CMK (cell line): ENCODE data around the gene DISP2.

ENCODE experiments used
- DNase-seq: peaks from one replicate; pipeline ENCODE4 v3.0.0-alpha.2; 2010; ENCODE audit warnings: low read depth

The DISP2 gene

GRCh38 chr15:40357723-40358470 is at the start of gene DISP2:
Gene DISP2, plus strand, starts transcription at chr15:40358219. Its CDS starts 103 bp downstream, at chr15:40358322.
- DNase-seq, result no peak

- DNase-seq, result no peak
Observed at GRCh38 chr15:40309344-40309862, 48.6 kb upstream of the DISP2 start.

GRCh38 chr15:40310001-40310959 is 47.7 kb upstream of the DISP2 start:
- DNase-seq, result peak; percentile 71

- no peak for DNase-seq
Observed at GRCh38 chr15:40310993-40311392, 47.0 kb upstream of the DISP2 start.

- no peak for DNase-seq
Observed at GRCh38 chr15:40312370-40313158, 45.5 kb upstream of the DISP2 start.

- no peak for DNase-seq
Observed at GRCh38 chr15:40313531-40314398, 44.3 kb upstream of the DISP2 start.

- no peak for DNase-seq
Observed at GRCh38 chr15:40314723-40315276, 43.2 kb upstream of the DISP2 start.

GRCh38 chr15:40316931-40317330 is 41.1 kb upstream of the DISP2 start:
- DNase-seq, result no peak

- DNase-seq, result no peak
Observed at GRCh38 chr15:40317580-40317979, 40.4 kb upstream of the DISP2 start.

- DNase-seq, result no peak
Observed at GRCh38 chr15:40320409-40320808, 37.6 kb upstream of the DISP2 start.

- DNase-seq, result no peak
Observed at GRCh38 chr15:40320931-40321371, 37.1 kb upstream of the DISP2 start.

- DNase-seq, result no peak
Observed at GRCh38 chr15:40322531-40323238, 35.3 kb upstream of the DISP2 start.

GRCh38 chr15:40323239-40323952 is 34.6 kb upstream of the DISP2 start, which contains the start of gene INAFM2:
Gene INAFM2, plus strand, starts transcription at chr15:40323692. Its CDS starts 364 bp downstream, at chr15:40324056.
- DNase-seq, result peak; percentile 85

GRCh38 chr15:40323953-40324937 is 33.8 kb upstream of the DISP2 start:
- DNase-seq, result no peak

- no peak for DNase-seq
Observed at GRCh38 chr15:40325188-40325587, 32.8 kb upstream of the DISP2 start.

- DNase-seq, result no peak
Observed at GRCh38 chr15:40325700-40326099, 32.3 kb upstream of the DISP2 start.

GRCh38 chr15:40327457-40327856 is 30.6 kb upstream of the DISP2 start:
- no peak for DNase-seq

- DNase-seq, result no peak
Observed at GRCh38 chr15:40328176-40328575, 29.8 kb upstream of the DISP2 start.
